Fibroblast of peridontal ligament (primary cell): ENCODE measurements around the gene CPM.
A peak's percentile ranks its signal among the peaks of the same experiment; 100 is the strongest.

Experiments
- DNase-seq: peaks from one replicate; pipeline ENCODE4 v3.0.0-alpha.2; 2010; ENCODE audit errors: extremely low read depth

Gene CPM

GRCh38 chr12:68956466-68956865 is 23.5 kb upstream of the CPM start:
- DNase-seq: no peak

- DNase-seq: no peak
These were observed 21.8 kb upstream of the CPM start for GRCh38 chr12:68954811-68955210.

- no peak for DNase-seq
These were observed 20.6 kb upstream of the CPM start for GRCh38 chr12:68953536-68953935.

- DNase-seq: no peak
These were observed 18.7 kb upstream of the CPM start for GRCh38 chr12:68951652-68952051.

- DNase-seq: no peak
These were observed 17.5 kb upstream of the CPM start for GRCh38 chr12:68950511-68950910.

GRCh38 chr12:68945255-68945654 is 12.3 kb upstream of the CPM start:
- no peak for DNase-seq

- no peak for DNase-seq
These were observed 11.5 kb upstream of the CPM start for GRCh38 chr12:68944296-68945076.

GRCh38 chr12:68943848-68944247 is 10.9 kb upstream of the CPM start:
- no peak for DNase-seq

- no peak for DNase-seq
These were observed 7.8 kb upstream of the CPM start for GRCh38 chr12:68940731-68941130.

- DNase-seq: no peak
These were observed 6.5 kb upstream of the CPM start for GRCh38 chr12:68939505-68939904.

- no peak for DNase-seq
These were observed 1.4 kb upstream of the CPM start for GRCh38 chr12:68934392-68934791.

- peak; percentile 35 for DNase-seq
These were observed 627 bp downstream of the CPM start for GRCh38 chr12:68932128-68932960.

GRCh38 chr12:68930178-68930577 is 2.8 kb downstream of the CPM start:
- DNase-seq: no peak

GRCh38 chr12:68924546-68924945 is 8.4 kb downstream of the CPM start:
- DNase-seq: no peak

- DNase-seq: no peak
These were observed 13.3 kb downstream of the CPM start for GRCh38 chr12:68919581-68920239.

- no peak for DNase-seq
These were observed 14.0 kb downstream of the CPM start for GRCh38 chr12:68918960-68919359.

- peak; percentile 93 for DNase-seq
These were observed 17.9 kb downstream of the CPM start for GRCh38 chr12:68915055-68915454.

- peak; percentile 85 for DNase-seq
These were observed 19.3 kb downstream of the CPM start for GRCh38 chr12:68913682-68914081.

GRCh38 chr12:68912916-68913315 is 20.1 kb downstream of the CPM start:
- no peak for DNase-seq

GRCh38 chr12:68911197-68911718 is 21.7 kb downstream of the CPM start:
- DNase-seq: no peak

- no peak for DNase-seq
These were observed 22.8 kb downstream of the CPM start for GRCh38 chr12:68910128-68910527.

- DNase-seq: no peak
These were observed 24.9 kb downstream of the CPM start for GRCh38 chr12:68908076-68908475.
